ENCODE results near the gene MLPH.

DNA sequence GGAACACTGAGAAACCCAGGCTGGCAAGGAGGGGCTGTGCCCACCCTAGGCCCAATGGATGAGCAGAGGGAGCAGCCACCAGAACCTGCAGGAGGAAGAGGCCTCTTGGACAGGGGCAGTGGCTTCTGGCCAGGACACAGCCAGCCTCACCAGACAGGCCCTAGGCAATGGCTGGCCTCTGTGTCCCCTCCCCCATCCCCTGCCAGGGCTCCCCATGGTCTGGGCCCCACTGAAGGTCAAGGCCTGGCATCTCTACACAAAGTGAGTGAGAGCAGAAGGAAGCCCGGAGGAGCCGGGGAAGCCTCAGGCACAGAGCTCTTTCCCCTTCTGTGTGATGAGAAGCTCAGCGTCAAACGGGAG lies 85.7 kb downstream of the MLPH start:
- TF ChIP-seq, protein P1, sequence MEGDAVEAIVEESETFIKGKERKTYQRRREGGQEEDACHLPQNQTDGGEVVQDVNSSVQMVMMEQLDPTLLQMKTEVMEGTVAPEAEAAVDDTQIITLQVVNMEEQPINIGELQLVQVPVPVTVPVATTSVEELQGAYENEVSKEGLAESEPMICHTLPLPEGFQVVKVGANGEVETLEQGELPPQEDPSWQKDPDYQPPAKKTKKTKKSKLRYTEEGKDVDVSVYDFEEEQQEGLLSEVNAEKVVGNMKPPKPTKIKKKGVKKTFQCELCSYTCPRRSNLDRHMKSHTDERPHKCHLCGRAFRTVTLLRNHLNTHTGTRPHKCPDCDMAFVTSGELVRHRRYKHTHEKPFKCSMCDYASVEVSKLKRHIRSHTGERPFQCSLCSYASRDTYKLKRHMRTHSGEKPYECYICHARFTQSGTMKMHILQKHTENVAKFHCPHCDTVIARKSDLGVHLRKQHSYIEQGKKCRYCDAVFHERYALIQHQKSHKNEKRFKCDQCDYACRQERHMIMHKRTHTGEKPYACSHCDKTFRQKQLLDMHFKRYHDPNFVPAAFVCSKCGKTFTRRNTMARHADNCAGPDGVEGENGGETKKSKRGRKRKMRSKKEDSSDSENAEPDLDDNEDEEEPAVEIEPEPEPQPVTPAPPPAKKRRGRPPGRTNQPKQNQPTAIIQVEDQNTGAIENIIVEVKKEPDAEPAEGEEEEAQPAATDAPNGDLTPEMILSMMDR (IDR thresholded peaks at IDR 0.05): no peak
- no peak for TF ChIP-seq POLR2A (IDR thresholded peaks at IDR 0.05)
